Measurements from ENCODE around the gene CHST15. TPM values are rescaled to one million over a fixed set of nuclear protein-coding genes. Genes with fewer than 3 reads are reported as not detected.

The CHST15 gene
- total and polyA plus RNA-seq, 2 of the 13 experiments (the other 11 are each of a cell fraction or from before 2014, with no cell fraction given): 1.4 to 94.7 TPM

GRCh38 chr10:123994417-123995081 lies 98.8 kb downstream of the CHST15 start (continued):
- TF ChIP-seq ATRX (CRISPR knock-in tag; IDR thresholded peaks at IDR 0.05; ENCODE audit: borderline replicate concordance): no peak
- no peak for TF ChIP-seq TRIM22 (IDR thresholded peaks at IDR 0.05)
- no peak for TF ChIP-seq MXD3 (CRISPR knock-in tag; IDR thresholded peaks at IDR 0.05)
- peak; percentile 53; the same call in 1 of the 2 replicates for TF ChIP-seq SIN3A (IDR thresholded peaks at IDR 0.05; ENCODE audit: borderline replicate concordance, low read depth, low read length)
- TF ChIP-seq HDAC1 (CRISPR knock-in tag; IDR thresholded peaks at IDR 0.05): peak; percentile 30; the same call in 1 of the 2 replicates
- TF ChIP-seq BRF2 (CRISPR knock-in tag; IDR thresholded peaks at IDR 0.05): no peak
- TF ChIP-seq IRF2 (CRISPR knock-in tag; IDR thresholded peaks at IDR 0.05): peak; percentile 55; the same call in 1 of the 2 replicates
- TF ChIP-seq TERF1 (CRISPR knock-in tag; IDR thresholded peaks at IDR 0.05): no peak
- peak; percentile 7; the same call in 1 of the 2 replicates for TF ChIP-seq BCL6 (CRISPR knock-in tag; IDR thresholded peaks at IDR 0.05)
- no peak for TF ChIP-seq ZNF264 (CRISPR knock-in tag; IDR thresholded peaks at IDR 0.05)
- peak; percentile 98 for TF ChIP-seq CTCF (CRISPR knock-in tag; IDR thresholded peaks at IDR 0.05)
- TF ChIP-seq HNRNPH1 (optimal IDR thresholded peaks at IDR 0.05; ENCODE audit: low read depth, low read length): no peak
- TF ChIP-seq ARNT2 (CRISPR knock-in tag; IDR thresholded peaks at IDR 0.05; ENCODE audit: low read depth): 0 out of 2 replicates have a peak, but pooled peaks have one; percentile 33
- no peak; the same call in 1 of the 2 replicates for TF ChIP-seq KLF6 (CRISPR knock-in tag; IDR thresholded peaks at IDR 0.05)
- no peak; the same call in 1 of the 2 replicates for TF ChIP-seq KDM5B (CRISPR knock-in tag; IDR thresholded peaks at IDR 0.05; ENCODE audit: borderline replicate concordance)
- no peak for TF ChIP-seq SETDB1 (CRISPR knock-in tag; IDR thresholded peaks at IDR 0.05; ENCODE audit: borderline replicate concordance)
- 0 out of 2 replicates have a peak, but pooled peaks have one; percentile 20 for TF ChIP-seq GATAD2A (CRISPR knock-in tag; IDR thresholded peaks at IDR 0.05)
- TF ChIP-seq ZNF710 (CRISPR knock-in tag; IDR thresholded peaks at IDR 0.05; ENCODE audit: borderline replicate concordance): 0 out of 2 replicates have a peak, but pooled peaks have one; percentile 39
- no peak for TF ChIP-seq EHMT2 (IDR thresholded peaks at IDR 0.05; ENCODE audit: borderline replicate concordance, low read depth, low read length)
- peak; percentile 42; the same call in 1 of the 2 replicates for TF ChIP-seq MED1 (CRISPR knock-in tag; IDR thresholded peaks at IDR 0.05)
- TF ChIP-seq KLF11 (CRISPR knock-in tag; IDR thresholded peaks at IDR 0.05): no peak
- TF ChIP-seq FOSL2 (CRISPR knock-in tag; IDR thresholded peaks at IDR 0.05): peak; percentile 23; the same call in 1 of the 2 replicates

Data from HepG2 (cell line).